Naive thymus-derived CD4-positive, alpha-beta T cell (primary cell): ENCODE results near the gene RNF8. TPM values are rescaled to one million over a fixed set of nuclear protein-coding genes. Genes with fewer than 3 reads are reported as not detected.
A peak's percentile ranks its signal among the peaks of the same experiment; 100 is the strongest.

ENCODE experiments used
- ATAC-seq: fragments of 150-1000 bp; cut with Tn5 transposase; 2 replicates; pipeline ENCODE4 v1.10.0; 2021; ENCODE audit warnings: mild to moderate bottlenecking, moderate library complexity
- CTCF ChIA-PET: fragments of 350-600 bp; sonication (Branson Sonifier 250); formaldehyde crosslinking; loops from one replicate; lab custom pipeline; 2021; ENCODE audit warnings: antibody characterized with exemption; lab: Charles Lee
- POLR2A ChIA-PET: fragments of 350-600 bp; sonication (Branson Sonifier 250); formaldehyde crosslinking; loops from one replicate; lab custom pipeline; 2021; ENCODE audit warnings: antibody characterized with exemption, inconsistent platforms; lab: Charles Lee
- DNase-seq, 9 donors: peaks; one replicate each; pipeline versions ENCODE4 v3.0.0 to v3.0.0-alpha.2; 2020 to 2022; ENCODE audit warnings: mixed read lengths in 1 of 9
- H3K27ac ChIP-seq: one replicate; pipeline ENCODE4 v1.7.0; 2013; ENCODE audit warnings: mild to moderate bottlenecking, low read depth, low read length, moderate library complexity
- H3K27me3 ChIP-seq, 2 donors: one replicate each; pipeline ENCODE4 v1.7.0; 2013; ENCODE audit warnings: low read length in 2 of 2, mild to moderate bottlenecking in 2 of 2, moderate library complexity in 2 of 2; ENCODE audit not compliant: control insufficient read depth in 2 of 2, insufficient read depth in 2 of 2
- H3K36me3 ChIP-seq, 3 experiments: 1 replicate in 2 of 3; 2 replicates in 1 of 3; pipeline ENCODE4 v1.7.0; 2013; ENCODE audit warnings: low read length in 3 of 3, mild to moderate bottlenecking in 3 of 3, moderate library complexity in 1 of 3; ENCODE audit not compliant: insufficient read depth in 3 of 3, control insufficient read depth in 2 of 3
- H3K4me1 ChIP-seq, 2 donors: one replicate each; pipeline ENCODE4 v1.7.0; 2013; ENCODE audit warnings: low read length in 2 of 2, mild to moderate bottlenecking in 2 of 2, moderate library complexity in 1 of 2; ENCODE audit not compliant: control insufficient read depth in 2 of 2, insufficient read depth in 2 of 2
- H3K4me3 ChIP-seq: 2 replicates; pipeline ENCODE4 v1.7.0; 2013; ENCODE audit warnings: mild to moderate bottlenecking, low read length
- H3K9me3 ChIP-seq, 3 experiments: 1 replicate in 2 of 3; 2 replicates in 1 of 3; pipeline ENCODE4 v1.7.0; 2013; ENCODE audit warnings: low read length in 3 of 3; ENCODE audit not compliant: control insufficient read depth in 2 of 3
- H3K27ac Mint-ChIP-seq, 9 donors: one replicate each; pipeline ENCODE4 v1.8.0; 2020 to 2022; ENCODE audit warnings: mixed read lengths in 9 of 9, mild to moderate bottlenecking in 8 of 9, moderate library complexity in 5 of 9, inconsistent platforms in 2 of 9
- H3K27me3 Mint-ChIP-seq, 5 donors: one replicate each; pipeline ENCODE4 v1.8.0; 2021 to 2022; ENCODE audit warnings: mixed read lengths in 5 of 5, mild to moderate bottlenecking in 1 of 5
- H3K36me3 Mint-ChIP-seq, 5 donors: one replicate each; pipeline ENCODE4 v1.8.0; 2020 to 2022; ENCODE audit warnings: mixed read lengths in 5 of 5, mild to moderate bottlenecking in 3 of 5, inconsistent platforms in 1 of 5
- H3K4me1 Mint-ChIP-seq, 7 donors: one replicate each; pipeline ENCODE4 v1.8.0; 2020 to 2022; ENCODE audit warnings: mixed read lengths in 7 of 7, mild to moderate bottlenecking in 3 of 7, inconsistent platforms in 1 of 7
- H3K4me3 Mint-ChIP-seq, 10 donors: one replicate each; pipeline ENCODE4 v1.8.0; 2020 to 2022; ENCODE audit warnings: mild to moderate bottlenecking in 10 of 10, mixed read lengths in 10 of 10, moderate library complexity in 6 of 10, inconsistent platforms in 2 of 10
- H3K9me3 Mint-ChIP-seq, 11 donors: one replicate each; pipeline ENCODE4 v1.8.0; 2020 to 2022; ENCODE audit warnings: mixed read lengths in 11 of 11, mild to moderate bottlenecking in 4 of 11, inconsistent platforms in 1 of 11, moderate library complexity in 1 of 11
- intact Hi-C, 2 donors: fragments of 100-400 bp; cut with micrococcal nuclease; formaldehyde crosslinking; loops; one replicate each; pipeline ENCODE4 v1.15.1; 2023
- polyA plus RNA-seq, 2 donors: library from polyadenylated mRNA; unstranded; fragments of 300-500 nt; fragmentation: Illumina TruSeq; gene quantifications; one replicate each; pipeline ENCODE4 v1.2.3, GENCODE V29; 2021
- total RNA-seq, 6 experiments: library from RNA in 5 of 6; stranded (reverse) in 5 of 6; gene quantifications; 1 replicate in 5 of 6; 2 replicates in 1 of 6; pipeline ENCODE4 v1.2.3 and lab custom pipeline; 2021 to 2026

RNF8 gene
- total and polyA plus RNA-seq, 7 experiments from 2014 or later, result 7.1 to 26.0 (median 15.8) TPM

GRCh38 chr6:37433657-37434271, 80.0 kb downstream of the RNF8 start:
- H3K36me3 Mint-ChIP-seq, result peaks cover 10 to 26% (median 13%) of the 10 kb centered on the region in 5 donors
- peaks cover 0 to 9% (median 2%) of the 10 kb centered on the region in 11 donors for H3K9me3 Mint-ChIP-seq
- H3K27ac Mint-ChIP-seq, result peak overlapping the region; percentile 91 to 97 (median 96)
- H3K4me1 Mint-ChIP-seq, result peaks cover 24 to 60% (median 52%) of the 10 kb centered on the region in 7 donors
- intact Hi-C loops, result loop anchor here (1.0 to 10.0 kb wide), 13 partner anchors 9 to 559 kb away; partner anchors contain the start of genes MDGA1 (in 2 of the 2), ZFAND3 (in 2 of the 2), C6orf89 (in 1 of the 2) and PPIL1 (in 1 of the 2)
- H3K4me3 Mint-ChIP-seq, result peak overlapping the region; percentile 83 to 96 (median 94)
- H3K4me1 ChIP-seq, result peaks cover 12 to 25% of the 10 kb centered on the region in 2 donors
- H3K36me3 ChIP-seq, result peaks cover 7 to 36% (median 11%) of the 10 kb centered on the region in 3 experiments
- no peaks in the 10 kb centered on the region for H3K27me3 ChIP-seq
- H3K27me3 Mint-ChIP-seq, result peaks cover 0 to 7% (median 4%) of the 10 kb centered on the region in 5 donors
- POLR2A ChIA-PET, result interaction anchor here (1.0 to 2.8 kb wide), 7 partner anchors 9 to 385 kb away, joined by 3 to 21 read pairs (median 4); partner anchors contain the start of genes MDGA1 and RNF8
- H3K9me3 ChIP-seq, result no peaks in the 10 kb centered on the region
- H3K27ac ChIP-seq, result peak overlapping the region; percentile 94
- DNase-seq (peak in 6 of 9 donors; percentile 25 to 51 (median 44)), ATAC-seq (peak; percentile 8)
- H3K4me3 ChIP-seq, result peak overlapping the region; percentile 64
- CTCF ChIA-PET, result no interaction called here

DNA sequence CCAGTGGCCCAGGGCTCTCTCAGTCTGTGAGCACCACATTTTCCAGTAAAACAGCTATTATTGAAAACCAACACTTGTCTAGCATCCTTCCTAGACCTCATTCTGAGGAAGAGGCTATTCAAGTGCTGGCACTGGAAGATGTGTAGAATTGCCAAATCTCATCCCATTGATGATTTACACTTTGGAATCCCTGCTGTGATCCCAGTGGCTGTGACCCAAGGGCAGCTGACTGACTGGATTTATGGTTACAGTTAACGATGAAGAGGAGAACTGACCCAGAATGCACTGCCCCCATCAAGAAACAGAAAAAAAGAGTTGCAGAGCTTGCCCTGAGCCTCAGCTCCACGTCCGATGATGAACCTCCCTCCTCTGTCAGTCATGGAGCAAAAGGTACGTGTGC, 81.6 kb downstream of the RNF8 start:
- no peak for DNase-seq
- H3K4me1 ChIP-seq, result peaks cover 12 to 25% of the 10 kb centered on the region in 2 donors
- no peak for ATAC-seq
- H3K27me3 ChIP-seq, result no peaks in the 10 kb centered on the region
- H3K36me3 ChIP-seq, result peaks cover 7 to 53% (median 14%) of the 10 kb centered on the region in 3 experiments
- Mint-ChIP-seq H3K4me3 (peak overlapping the region in 8 of 10 donors; percentile 27 to 96 (median 43)), H3K9me3 (peaks cover 0 to 4% (median 0%) of the 10 kb centered on the region in 11 donors), H3K27ac (peak overlapping the region in 3 of 9 donors; percentile 11 to 60 (median 60)), H3K4me1 (peaks cover 26 to 71% (median 65%) of the 10 kb centered on the region in 7 donors), H3K36me3 (peaks cover 7 to 29% (median 18%) of the 10 kb centered on the region in 5 donors), H3K27me3 (no peaks in the 10 kb centered on the region)
- no peak overlapping the region for H3K4me3 ChIP-seq
- no peaks in the 10 kb centered on the region for H3K9me3 ChIP-seq
- no peak overlapping the region for H3K27ac ChIP-seq
- CTCF ChIA-PET, result no interaction called here
- intact Hi-C loops, result loop anchor here (10.0 kb wide), 2 partner anchors 111 to 561 kb away; partner anchors contain the start of gene PPIL1 (in 1 of the 2)
- POLR2A ChIA-PET, result no interaction called here

DNA sequence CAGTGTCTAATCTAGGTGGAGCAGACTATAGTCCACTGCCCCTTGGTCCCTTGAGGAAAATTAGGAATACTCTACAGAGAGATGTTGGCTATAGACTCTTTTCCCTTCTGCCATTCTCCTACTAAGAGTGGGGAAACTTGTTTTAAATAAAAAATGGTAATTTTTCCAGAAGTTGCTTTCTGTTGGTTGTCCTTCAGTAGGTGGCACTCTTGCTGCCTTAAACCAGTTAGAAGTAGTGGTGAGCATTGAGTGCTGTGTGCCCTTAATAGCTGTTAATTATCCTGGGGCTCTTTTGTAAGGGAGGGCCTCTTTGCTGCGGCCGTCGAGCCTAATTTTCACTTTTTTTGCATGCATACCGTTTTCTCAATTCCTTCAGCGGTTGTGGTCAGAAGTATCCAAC, 82.0 kb downstream of the RNF8 start:
- H3K27ac ChIP-seq, result no peak overlapping the region
- H3K9me3 Mint-ChIP-seq, result peaks cover 0 to 4% (median 0%) of the 10 kb centered on the region in 11 donors
- no peaks in the 10 kb centered on the region for H3K27me3 ChIP-seq
- no peak for ATAC-seq
- peaks cover 26 to 72% (median 67%) of the 10 kb centered on the region in 7 donors for H3K4me1 Mint-ChIP-seq
- peak overlapping the region in 8 of 10 donors; percentile 27 to 96 (median 43) for H3K4me3 Mint-ChIP-seq
- H3K9me3 ChIP-seq, result no peaks in the 10 kb centered on the region
- DNase-seq, result no peak
- H3K27ac Mint-ChIP-seq, result peak overlapping the region in 4 of 9 donors; percentile 11 to 60 (median 37)
- POLR2A ChIA-PET, result no interaction called here
- intact Hi-C loops, result loop anchor here (10.0 kb wide), 2 partner anchors 111 to 561 kb away; partner anchors contain the start of gene PPIL1 (in 1 of the 2)
- peaks cover 14 to 25% of the 10 kb centered on the region in 2 donors for H3K4me1 ChIP-seq
- no peaks in the 10 kb centered on the region for H3K27me3 Mint-ChIP-seq
- H3K4me3 ChIP-seq, result no peak overlapping the region
- CTCF ChIA-PET, result no interaction called here
- peaks cover 7 to 54% (median 14%) of the 10 kb centered on the region in 3 experiments for H3K36me3 ChIP-seq
- H3K36me3 Mint-ChIP-seq, result peaks cover 7 to 29% (median 18%) of the 10 kb centered on the region in 5 donors

GRCh38 chr6:37438930-37439329, 85.1 kb downstream of the RNF8 start:
- Mint-ChIP-seq H3K4me3 (no peak overlapping the region), H3K4me1 (peaks cover 23 to 77% (median 68%) of the 10 kb centered on the region in 7 donors), H3K9me3 (no peaks in the 10 kb centered on the region), H3K27ac (peak overlapping the region in 3 of 9 donors; percentile 4 to 66 (median 63)), H3K27me3 (no peaks in the 10 kb centered on the region), H3K36me3 (peaks cover 9 to 32% (median 23%) of the 10 kb centered on the region in 5 donors)
- ChIA-PET CTCF (interaction anchor here (0.7 kb wide), 1 partner anchor 76 kb away, joined by 4 read pairs; no protein-coding TSS in a partner anchor), POLR2A (interaction anchor here (0.7 kb wide), 2 partner anchors 29 to 79 kb away, joined by 3 to 5 read pairs; no protein-coding TSS in a partner anchor)
- Histone ChIP-seq H3K27ac (no peak overlapping the region), H3K4me3 (no peak overlapping the region), H3K36me3 (peaks cover 9 to 51% (median 17%) of the 10 kb centered on the region in 3 experiments), H3K4me1 (peaks cover 26 to 28% of the 10 kb centered on the region in 2 donors), H3K27me3 (no peaks in the 10 kb centered on the region), H3K9me3 (no peaks in the 10 kb centered on the region)
- DNase-seq (no peak), ATAC-seq (no peak)
- intact Hi-C loops, result loop anchor here (10.0 kb wide), 2 partner anchors 114 to 564 kb away; partner anchors contain the start of gene PPIL1 (in 1 of the 2)

- H3K4me3 Mint-ChIP-seq, result peak overlapping the region in 6 of 10 donors; percentile 39 to 79 (median 62)
- Histone ChIP-seq H3K4me3 (no peak overlapping the region), H3K4me1 (peaks cover 6 to 21% of the 10 kb centered on the region in 2 donors), H3K27me3 (no peaks in the 10 kb centered on the region), H3K27ac (peak overlapping the region; percentile 59), H3K9me3 (no peaks in the 10 kb centered on the region), H3K36me3 (peaks cover 15 to 64% (median 23%) of the 10 kb centered on the region in 3 experiments)
- intact Hi-C loops, result loop anchor here in 1 of 2 donors (1.0 to 2.0 kb wide), 2 partner anchors 8 to 61 kb away; partner anchors contain the start of gene CMTR1
- H3K4me1 Mint-ChIP-seq, result peaks cover 15 to 57% (median 43%) of the 10 kb centered on the region in 7 donors
- DNase-seq (no peak), ATAC-seq (no peak)
- no peaks in the 10 kb centered on the region for H3K9me3 Mint-ChIP-seq
- ChIA-PET POLR2A (interaction anchor here (0.5 to 4.1 kb wide), 2 partner anchors 8 to 1577 kb away, joined by 3 to 21 read pairs; partner anchors contain the start of gene CMTR1), CTCF (no interaction called here)
- no peaks in the 10 kb centered on the region for H3K27me3 Mint-ChIP-seq
- peaks cover 15 to 48% (median 39%) of the 10 kb centered on the region in 5 donors for H3K36me3 Mint-ChIP-seq
- H3K27ac Mint-ChIP-seq, result peak overlapping the region in 8 of 9 donors; percentile 56 to 92 (median 89)
Observed at GRCh38 chr6:37441651-37442050, 87.9 kb downstream of the RNF8 start.
